Measurements from ENCODE around the gene INSM2.

DNA sequence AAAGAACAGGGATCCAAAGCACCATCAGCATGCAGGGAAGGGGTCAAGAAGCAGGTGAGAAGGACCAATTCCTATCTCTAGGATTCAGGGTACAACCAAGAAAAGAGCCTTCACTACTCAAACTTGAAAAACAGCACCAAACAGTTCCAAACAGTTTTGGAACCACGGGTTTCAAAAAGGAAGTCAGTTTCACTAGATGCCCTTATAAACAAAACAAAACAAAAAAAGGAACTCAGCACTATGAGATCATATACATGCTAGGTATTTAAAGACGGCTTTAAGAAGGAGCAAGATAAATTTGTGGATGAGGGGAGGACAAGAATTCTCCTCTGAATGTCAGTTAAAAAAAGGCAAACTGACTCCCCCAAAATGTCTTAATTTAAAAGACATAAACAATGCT is 6.0 kb downstream of the INSM2 start:
- TF ChIP-seq EZH2 (IDR thresholded peaks at IDR 0.05; ENCODE audit: borderline replicate concordance, low read depth, low read length, poor library complexity, severe bottlenecking) = no peak
- TF ChIP-seq, protein P1, sequence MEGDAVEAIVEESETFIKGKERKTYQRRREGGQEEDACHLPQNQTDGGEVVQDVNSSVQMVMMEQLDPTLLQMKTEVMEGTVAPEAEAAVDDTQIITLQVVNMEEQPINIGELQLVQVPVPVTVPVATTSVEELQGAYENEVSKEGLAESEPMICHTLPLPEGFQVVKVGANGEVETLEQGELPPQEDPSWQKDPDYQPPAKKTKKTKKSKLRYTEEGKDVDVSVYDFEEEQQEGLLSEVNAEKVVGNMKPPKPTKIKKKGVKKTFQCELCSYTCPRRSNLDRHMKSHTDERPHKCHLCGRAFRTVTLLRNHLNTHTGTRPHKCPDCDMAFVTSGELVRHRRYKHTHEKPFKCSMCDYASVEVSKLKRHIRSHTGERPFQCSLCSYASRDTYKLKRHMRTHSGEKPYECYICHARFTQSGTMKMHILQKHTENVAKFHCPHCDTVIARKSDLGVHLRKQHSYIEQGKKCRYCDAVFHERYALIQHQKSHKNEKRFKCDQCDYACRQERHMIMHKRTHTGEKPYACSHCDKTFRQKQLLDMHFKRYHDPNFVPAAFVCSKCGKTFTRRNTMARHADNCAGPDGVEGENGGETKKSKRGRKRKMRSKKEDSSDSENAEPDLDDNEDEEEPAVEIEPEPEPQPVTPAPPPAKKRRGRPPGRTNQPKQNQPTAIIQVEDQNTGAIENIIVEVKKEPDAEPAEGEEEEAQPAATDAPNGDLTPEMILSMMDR (conservative IDR thresholded peaks at IDR 0.05; ENCODE audit: low read depth, low read length) = no peak
